Mesenchymal stem cell (in vitro differentiated cells and primary cell): ENCODE results near the gene KPNA4.

ENCODE experiments used
- DNase-seq: peaks from one replicate; pipeline ENCODE4 v3.0.0-alpha.2; 2013
- H2AFZ ChIP-seq: one replicate; pipeline ENCODE4 v1.6.1; 2013; ENCODE audit warnings: low read depth, mild to moderate bottlenecking, control low read depth, inconsistent platforms, low read length, moderate library complexity
- H2AK5ac ChIP-seq: 2 replicates; pipeline ENCODE4 v1.6.1; 2013; ENCODE audit warnings: low read length, moderate library complexity, mild to moderate bottlenecking, inconsistent platforms; ENCODE audit not compliant: severe bottlenecking
- H2BK120ac ChIP-seq: one replicate; pipeline ENCODE4 v1.6.1; 2013; ENCODE audit warnings: low read depth, mild to moderate bottlenecking, inconsistent platforms, low read length, moderate library complexity
- H2BK12ac ChIP-seq, 2 experiments: one replicate each; pipeline ENCODE4 v1.6.1; 2013; ENCODE audit warnings: inconsistent platforms in 2 of 2, low read length in 2 of 2, mild to moderate bottlenecking in 2 of 2, moderate library complexity in 2 of 2, control low read depth in 1 of 2
- H2BK15ac ChIP-seq: one replicate; pipeline ENCODE4 v1.6.1; 2013; ENCODE audit warnings: mild to moderate bottlenecking, low read depth, inconsistent platforms; ENCODE audit not compliant: poor library complexity, severe bottlenecking
- H2BK5ac ChIP-seq: 2 replicates; pipeline ENCODE4 v1.6.1; 2013; ENCODE audit warnings: low read depth, mild to moderate bottlenecking, low read length, control low read depth, inconsistent platforms; ENCODE audit not compliant: poor library complexity, severe bottlenecking
- H3K14ac ChIP-seq, 2 experiments: one replicate each; pipeline ENCODE4 v1.6.1; 2013; ENCODE audit warnings: inconsistent platforms in 2 of 2, low read length in 2 of 2, control low read depth in 1 of 2, mild to moderate bottlenecking in 1 of 2, moderate library complexity in 1 of 2
- H3K18ac ChIP-seq, 2 experiments: one replicate each; pipeline ENCODE4 v1.6.1; 2013; ENCODE audit warnings: inconsistent platforms in 2 of 2, low read length in 2 of 2, control low read depth in 1 of 2, low read depth in 1 of 2, mild to moderate bottlenecking in 1 of 2
- H3K23ac ChIP-seq, 2 experiments: one replicate each; pipeline ENCODE4 v1.6.1; 2013; ENCODE audit warnings: inconsistent platforms in 2 of 2, low read length in 2 of 2, mild to moderate bottlenecking in 2 of 2, moderate library complexity in 2 of 2, control low read depth in 1 of 2
- H3K27ac ChIP-seq: 2 replicates; pipeline ENCODE4 v1.5.1; 2013; ENCODE audit warnings: mild to moderate bottlenecking, moderate library complexity, low read length, control low read depth, inconsistent platforms; ENCODE audit not compliant: poor library complexity, severe bottlenecking
- H3K27me3 ChIP-seq, 2 experiments: 2 replicates each; pipeline versions ENCODE4 v1.6.1 to v1.7.0; 2013; ENCODE audit warnings: low read length in 2 of 2, mild to moderate bottlenecking in 2 of 2, moderate library complexity in 2 of 2, control low read depth in 1 of 2, inconsistent platforms in 1 of 2; ENCODE audit not compliant: control insufficient read depth in 1 of 2, insufficient read depth in 1 of 2
- H3K36me3 ChIP-seq, 2 experiments: 2 replicates each; pipeline versions ENCODE4 v1.6.1 to v1.7.0; 2013; ENCODE audit warnings: low read length in 2 of 2, control low read depth in 1 of 2, inconsistent platforms in 1 of 2, low read depth in 1 of 2, mild to moderate bottlenecking in 1 of 2; ENCODE audit not compliant: insufficient read depth in 2 of 2, control insufficient read depth in 1 of 2
- H3K4ac ChIP-seq, 2 experiments: one replicate each; pipeline ENCODE4 v1.6.1; 2013; ENCODE audit warnings: inconsistent platforms in 2 of 2, low read length in 2 of 2, mild to moderate bottlenecking in 2 of 2, moderate library complexity in 2 of 2, control low read depth in 1 of 2, low read depth in 1 of 2
- H3K4me1 ChIP-seq: 2 replicates; pipeline ENCODE4 v1.6.1; 2013; ENCODE audit warnings: low read depth, low read length, control low read depth; ENCODE audit not compliant: control insufficient read depth, insufficient read depth
- H3K4me2 ChIP-seq: 2 replicates; pipeline ENCODE4 v1.6.1; 2013; ENCODE audit warnings: low read length, mild to moderate bottlenecking, inconsistent platforms; ENCODE audit not compliant: poor library complexity, severe bottlenecking
- H3K4me3 ChIP-seq, 2 experiments: 2 replicates each; pipeline versions ENCODE4 v1.5.1 to v1.7.0; 2013; ENCODE audit warnings: low read length in 2 of 2, mild to moderate bottlenecking in 2 of 2, control low read depth in 1 of 2, low read depth in 1 of 2; ENCODE audit not compliant: insufficient read depth in 1 of 2
- H3K79me1 ChIP-seq: replicated peaks from 2 replicates; pipeline ENCODE4 v1.6.1; 2013; ENCODE audit warnings: mild to moderate bottlenecking, control low read depth, low read length, inconsistent platforms; ENCODE audit not compliant: poor library complexity, severe bottlenecking
- H3K9ac ChIP-seq: 2 replicates; pipeline ENCODE4 v1.7.0; 2013; ENCODE audit warnings: mild to moderate bottlenecking, low read length, moderate library complexity
- H3K9me3 ChIP-seq: 2 replicates; pipeline ENCODE4 v1.7.0; 2013; ENCODE audit warnings: mild to moderate bottlenecking, low read length; ENCODE audit not compliant: control insufficient read depth
- H4K8ac ChIP-seq: one replicate; pipeline ENCODE4 v1.6.1; 2013; ENCODE audit warnings: inconsistent platforms, mild to moderate bottlenecking, low read length, moderate library complexity
- H4K91ac ChIP-seq: one replicate; pipeline ENCODE4 v1.6.1; 2013; ENCODE audit warnings: mild to moderate bottlenecking, low read length, inconsistent platforms
- WGBS: methylation state at CpG from one replicate; pipeline ENCODE4 v1.1.7; 2013; ENCODE audit warnings: mixed read lengths; 5-methylcytosine and 5-hydroxymethylcytosine counted together

Gene KPNA4

GRCh38 chr3:160480931-160481330 lies 84.4 kb downstream of the KPNA4 start:
- no peaks in the 10 kb centered on the region for H3K36me3 ChIP-seq
- no peak overlapping the region for H2BK5ac ChIP-seq
- no peak overlapping the region for H3K9ac ChIP-seq
- no peaks in the 10 kb centered on the region for H3K27me3 ChIP-seq
- no peak overlapping the region for H3K18ac ChIP-seq
- H3K4me3 ChIP-seq: no peak overlapping the region
- no peak overlapping the region for H3K4ac ChIP-seq
- no peaks in the 10 kb centered on the region for H3K79me1 ChIP-seq
- peak overlapping the region in 1 of 2 experiments; percentile 74 for H3K23ac ChIP-seq
- no peak overlapping the region for H4K91ac ChIP-seq
- no peak overlapping the region for H3K14ac ChIP-seq
- no peak overlapping the region for H2AK5ac ChIP-seq
- no peak overlapping the region for H2AFZ ChIP-seq
- H3K9me3 ChIP-seq: no peaks in the 10 kb centered on the region
- DNase-seq: no peak
- H4K8ac ChIP-seq: no peak overlapping the region
- no peak overlapping the region for H2BK120ac ChIP-seq
- H2BK12ac ChIP-seq: no peak overlapping the region
- H3K27ac ChIP-seq: no peak overlapping the region
- peaks cover 4% of the 10 kb centered on the region for H3K4me1 ChIP-seq
- no peak overlapping the region for H3K4me2 ChIP-seq
- no peak overlapping the region for H2BK15ac ChIP-seq
- WGBS: 97% methylated on average over 4 of the region's 5 CpGs

- no peak overlapping the region for H2AK5ac ChIP-seq
- H2BK120ac ChIP-seq: no peak overlapping the region
- no peak overlapping the region for H3K23ac ChIP-seq
- H3K9me3 ChIP-seq: no peaks in the 10 kb centered on the region
- no peaks in the 10 kb centered on the region for H3K27me3 ChIP-seq
- H4K8ac ChIP-seq: no peak overlapping the region
- no peak overlapping the region for H3K18ac ChIP-seq
- no peak overlapping the region for H4K91ac ChIP-seq
- H3K4me2 ChIP-seq: no peak overlapping the region
- no peaks in the 10 kb centered on the region for H3K36me3 ChIP-seq
- H3K4me1 ChIP-seq: peaks cover 4% of the 10 kb centered on the region
- no peak overlapping the region for H3K9ac ChIP-seq
- H3K4me3 ChIP-seq: no peak overlapping the region
- no peak overlapping the region for H3K4ac ChIP-seq
- no peak overlapping the region for H3K27ac ChIP-seq
- no peak overlapping the region for H2BK15ac ChIP-seq
- H2BK12ac ChIP-seq: no peak overlapping the region
- no peak overlapping the region for H2AFZ ChIP-seq
- no peak overlapping the region for H3K14ac ChIP-seq
- WGBS: 96% methylated on average over 10 of the region's 10 CpGs
- DNase-seq: no peak
- H2BK5ac ChIP-seq: no peak overlapping the region
- no peaks in the 10 kb centered on the region for H3K79me1 ChIP-seq
Measured at GRCh38 chr3:160479376-160479775, 86.0 kb downstream of the KPNA4 start.

GRCh38 chr3:160478338-160478737 lies 87.0 kb downstream of the KPNA4 start:
- peak overlapping the region; percentile 38 for H3K9ac ChIP-seq
- no peaks in the 10 kb centered on the region for H3K79me1 ChIP-seq
- DNase-seq: peak; percentile 21
- no peak overlapping the region for H2BK15ac ChIP-seq
- no peak overlapping the region for H2AFZ ChIP-seq
- H3K4me1 ChIP-seq: peaks cover 4% of the 10 kb centered on the region
- H3K18ac ChIP-seq: no peak overlapping the region
- no peak overlapping the region for H2BK12ac ChIP-seq
- H3K9me3 ChIP-seq: no peaks in the 10 kb centered on the region
- 91% methylated on average over 4 of the region's 5 CpGs for WGBS
- no peak overlapping the region for H3K23ac ChIP-seq
- no peak overlapping the region for H4K91ac ChIP-seq
- no peak overlapping the region for H3K4ac ChIP-seq
- H3K14ac ChIP-seq: no peak overlapping the region
- H4K8ac ChIP-seq: no peak overlapping the region
- no peak overlapping the region for H2AK5ac ChIP-seq
- H2BK5ac ChIP-seq: no peak overlapping the region
- no peaks in the 10 kb centered on the region for H3K36me3 ChIP-seq
- H3K4me2 ChIP-seq: no peak overlapping the region
- peak overlapping the region in 1 of 2 experiments; percentile 7 for H3K4me3 ChIP-seq
- no peaks in the 10 kb centered on the region for H3K27me3 ChIP-seq
- H2BK120ac ChIP-seq: no peak overlapping the region
- no peak overlapping the region for H3K27ac ChIP-seq

- H3K4me3 ChIP-seq: peak overlapping the region in 1 of 2 experiments; percentile 7
- H3K4me1 ChIP-seq: peaks cover 4% of the 10 kb centered on the region
- no peak overlapping the region for H4K8ac ChIP-seq
- no peak overlapping the region for H2AFZ ChIP-seq
- H2BK120ac ChIP-seq: no peak overlapping the region
- no peak for DNase-seq
- no peak overlapping the region for H4K91ac ChIP-seq
- H2AK5ac ChIP-seq: no peak overlapping the region
- no peak overlapping the region for H2BK15ac ChIP-seq
- H3K79me1 ChIP-seq: no peaks in the 10 kb centered on the region
- no peak overlapping the region for H3K27ac ChIP-seq
- no peaks in the 10 kb centered on the region for H3K36me3 ChIP-seq
- H2BK12ac ChIP-seq: no peak overlapping the region
- H3K18ac ChIP-seq: no peak overlapping the region
- WGBS: 75% methylated on average over 5 of the region's 5 CpGs
- no peak overlapping the region for H3K4me2 ChIP-seq
- H2BK5ac ChIP-seq: no peak overlapping the region
- H3K9me3 ChIP-seq: no peaks in the 10 kb centered on the region
- H3K14ac ChIP-seq: no peak overlapping the region
- H3K4ac ChIP-seq: no peak overlapping the region
- H3K27me3 ChIP-seq: no peaks in the 10 kb centered on the region
- peak overlapping the region; percentile 38 for H3K9ac ChIP-seq
- no peak overlapping the region for H3K23ac ChIP-seq
Measured at GRCh38 chr3:160477750-160478149, 87.6 kb downstream of the KPNA4 start.
